Measurements from ENCODE around the gene USH1C. TPM values are rescaled to one million over a fixed set of nuclear protein-coding genes. Genes with fewer than 3 reads are reported as not detected.

Gene USH1C
- total and polyA plus RNA-seq, 2 of the 13 experiments (the other 11 are each of a cell fraction or from before 2014, with no cell fraction given): not detected

- WGBS (ENCODE audit: low lambda C conversion rate): 6% methylated on average over 6 of the region's 9 CpGs
- ChIA-PET POLR2A (no interaction called here), CTCF (ENCODE audit: low intra/inter-chr PET ratio, low total read pairs) (no interaction called here)
- ATAC-seq (0 out of 3 replicates have a peak, but pooled peaks have one; percentile 20), FAIRE-seq (no peak), DNase-seq (ENCODE audit: low spot score) (no peak)
- H3K9ac ChIP-seq (ENCODE audit: insufficient read depth, low read depth, low read length): no peak overlapping the region
- no peaks in the 10 kb centered on the region for H3K36me3 ChIP-seq (replicated peaks in 1 of 2; ENCODE audit: control insufficient read depth in 1 of 2, insufficient read depth in 2 of 2, low read length in 2 of 2)
- H3K4me1 ChIP-seq (ENCODE audit: insufficient read depth, low read length): peaks cover 4% of the 10 kb centered on the region
- H3K27ac ChIP-seq (ENCODE audit: extremely low read length, insufficient read depth, low read length): no peak overlapping the region
- no peaks in the 10 kb centered on the region for H3K79me2 ChIP-seq (ENCODE audit: insufficient read depth, low read length)
- in situ Hi-C loops (cut with HindIII; ENCODE audit: extremely low pct_ligation_motif_present, low pct_unique_long_range_greater_than_20kb) (no loop called here), intact Hi-C loops (cut with micrococcal nuclease; ENCODE audit: unreplicated experiment) (no loop called here)
- no peak overlapping the region for H3K4me2 ChIP-seq (ENCODE audit: low read depth, low read length)
- BruUV-seq (replicated peaks): no TSS peak
- H4K20me1 ChIP-seq (ENCODE audit: insufficient read depth, low read length): no peaks in the 10 kb centered on the region
- no peak overlapping the region for H2AFZ ChIP-seq (ENCODE audit: low read length)
- H3K27me3 ChIP-seq (ENCODE audit: control insufficient read depth in 1 of 2, insufficient read depth in 2 of 2, low read length in 2 of 2): peaks cover under 1 to 17% of the 10 kb centered on the region in 2 experiments; a peak in 2 of 5 replicates
- H3K9me3 ChIP-seq (ENCODE audit: low read length): no peaks in the 10 kb centered on the region
- H3K4me3 ChIP-seq (replicated peaks in 1 of 3; ENCODE audit: insufficient read depth in 1 of 3, low read depth in 2 of 3, low read length in 3 of 3): no peak overlapping the region
- TF ChIP-seq ATF4 (CRISPR knock-in tag; IDR thresholded peaks at IDR 0.05): no peak
- no peak for TF ChIP-seq DZIP1 (CRISPR knock-in tag; IDR thresholded peaks at IDR 0.05)
- no peak for TF ChIP-seq ZC3H13 (CRISPR knock-in tag; IDR thresholded peaks at IDR 0.05)
- TF ChIP-seq CENPT (CRISPR knock-in tag; IDR thresholded peaks at IDR 0.05; ENCODE audit: low read depth): no peak
- no peak for TF ChIP-seq ZBTB43 (CRISPR knock-in tag; conservative IDR thresholded peaks at IDR 0.05)
- no peak for TF ChIP-seq NBN (conservative IDR thresholded peaks at IDR 0.05)
- no peak for TF ChIP-seq RCOR2 (CRISPR knock-in tag; IDR thresholded peaks at IDR 0.05)
- TF ChIP-seq ZNF354B (CRISPR knock-in tag; IDR thresholded peaks at IDR 0.05): no peak
- no peak for TF ChIP-seq ZBTB7B (CRISPR knock-in tag; IDR thresholded peaks at IDR 0.05)
- TF ChIP-seq ZNF792 (CRISPR knock-in tag; IDR thresholded peaks at IDR 0.05): no peak
- TF ChIP-seq ZNF407 (CRISPR knock-in tag; IDR thresholded peaks at IDR 0.05; ENCODE audit: not compliant biosample characterization): no peak
- no peak for TF ChIP-seq MED8 (CRISPR knock-in tag; IDR thresholded peaks at IDR 0.05; ENCODE audit: insufficient replicate concordance)
- TF ChIP-seq ZNF335 (CRISPR knock-in tag; IDR thresholded peaks at IDR 0.05): no peak
Measured at GRCh38 chr11:17547932-17548331, 3.7 kb upstream of the USH1C start.
